Neural crest cell (in vitro differentiated cells): ENCODE data around the gene TRABD2B. TPM values are rescaled to one million over a fixed set of nuclear protein-coding genes. Genes with fewer than 3 reads are reported as not detected.

ENCODE experiments used
- DNase-seq: peaks from one replicate; pipeline ENCODE4 v3.0.0; 2021; ENCODE audit warnings: low read depth, mixed read lengths, low spot score
- H3K27ac Mint-ChIP-seq: one replicate; pipeline ENCODE4 v1.8.0; 2021; ENCODE audit warnings: mild to moderate bottlenecking, mixed read lengths; ENCODE audit not compliant: unreplicated experiment
- H3K27me3 Mint-ChIP-seq: 2 replicates; pipeline ENCODE4 v1.8.0; 2021; ENCODE audit warnings: low read depth, mild to moderate bottlenecking, mixed read lengths
- H3K36me3 Mint-ChIP-seq: 2 replicates; pipeline ENCODE4 v1.8.0; 2021; ENCODE audit warnings: low read depth, mild to moderate bottlenecking, mixed read lengths
- H3K4me1 Mint-ChIP-seq: 2 replicates; pipeline ENCODE4 v1.8.0; 2021; ENCODE audit warnings: mixed read lengths
- H3K4me3 Mint-ChIP-seq: one replicate; pipeline ENCODE4 v1.8.0; 2021; ENCODE audit warnings: mild to moderate bottlenecking, mixed read lengths
- H3K9me3 Mint-ChIP-seq: 2 replicates; pipeline ENCODE4 v1.8.0; 2021; ENCODE audit warnings: mixed read lengths
- CTCF ChIP-seq: fragments of 200-600 bp; sonication (generic); conservative IDR thresholded peaks from 2 replicates; pipeline ENCODE4 v1.5.0; 2021; ENCODE audit warnings: antibody characterized with exemption, mild to moderate bottlenecking
- total RNA-seq: library from RNA; stranded (reverse); gene quantifications from 2 replicates; pipeline ENCODE4 v1.2.1, GENCODE V29; 2021

The TRABD2B gene
- total RNA-seq, 1 donor from 2014 or later = 0.49 TPM

DNA sequence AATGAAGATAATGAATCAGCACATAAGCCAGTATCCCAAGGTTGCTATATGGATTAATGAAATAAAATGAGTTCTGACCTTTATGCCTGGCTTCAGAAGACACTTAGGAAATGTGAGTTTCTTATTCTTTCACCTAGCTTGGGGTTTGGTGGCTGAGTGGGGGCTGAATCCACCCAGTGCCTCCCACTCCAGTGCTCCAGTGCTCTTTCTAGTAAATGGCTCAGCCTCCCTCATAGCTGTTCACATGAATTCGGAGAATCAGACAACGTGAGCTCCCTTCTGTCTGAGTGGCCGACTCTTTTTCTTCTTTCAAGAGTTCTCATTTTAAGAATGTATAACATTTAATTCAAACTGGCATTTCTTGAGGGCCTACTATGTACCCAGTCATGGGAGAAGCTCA is 43.5 kb downstream of the TRABD2B start:
- no peak for DNase-seq
- Mint-ChIP-seq H3K27me3 (peaks cover 5% of the 10 kb centered on the region), H3K27ac (no peak overlapping the region), H3K9me3 (peaks cover 8% of the 10 kb centered on the region), H3K4me1 (no peaks in the 10 kb centered on the region), H3K36me3 (peaks cover 2% of the 10 kb centered on the region), H3K4me3 (no peak overlapping the region)
- TF ChIP-seq CTCF = no peak

DNA sequence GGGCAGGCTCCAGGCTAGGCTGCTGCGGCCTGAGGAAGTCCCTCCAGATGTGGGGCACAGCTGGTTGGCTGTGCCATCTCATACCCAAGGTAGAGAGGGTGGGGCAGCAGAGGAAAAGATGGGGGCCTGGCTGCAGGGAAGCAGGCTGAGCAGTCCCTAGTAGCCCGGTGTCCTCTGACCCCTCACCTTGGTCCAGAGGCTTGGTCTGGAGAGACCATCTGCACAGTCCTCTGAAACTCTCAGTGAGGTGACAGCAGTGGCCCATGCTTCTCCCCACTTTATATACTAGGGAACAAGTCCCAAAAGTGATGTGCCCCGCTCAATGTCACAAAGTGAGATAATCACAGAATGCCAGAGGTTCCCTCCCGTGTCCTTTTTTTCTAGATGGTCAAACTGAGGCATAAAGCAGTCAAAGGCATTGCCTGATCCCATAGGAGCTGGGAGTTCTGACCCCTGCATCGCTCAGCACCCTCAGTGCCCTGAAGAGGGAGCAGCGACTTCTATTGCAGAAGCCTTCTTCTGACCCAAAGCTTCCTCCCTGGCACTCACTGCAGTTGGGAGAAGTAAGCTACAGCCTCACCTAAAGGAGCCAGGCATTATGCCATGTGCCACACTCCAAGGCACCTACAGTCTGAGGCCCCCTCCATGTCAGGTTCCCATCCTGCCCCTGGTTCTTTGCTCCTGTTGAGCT is 45.5 kb downstream of the TRABD2B start:
- Mint-ChIP-seq H3K9me3 (peaks cover 5% of the 10 kb centered on the region), H3K36me3 (peaks cover 2% of the 10 kb centered on the region), H3K27ac (no peak overlapping the region), H3K4me3 (no peak overlapping the region), H3K27me3 (peaks cover 5% of the 10 kb centered on the region), H3K4me1 (no peaks in the 10 kb centered on the region)
- no peak for TF ChIP-seq CTCF
- DNase-seq = no peak

- Mint-ChIP-seq H3K4me3 (no peak overlapping the region), H3K9me3 (peaks cover 5% of the 10 kb centered on the region), H3K27ac (peak overlapping the region; percentile 36), H3K4me1 (no peaks in the 10 kb centered on the region), H3K36me3 (peaks cover 2% of the 10 kb centered on the region), H3K27me3 (peaks cover 5% of the 10 kb centered on the region)
- TF ChIP-seq CTCF = no peak
- DNase-seq = peak; percentile 3
These were observed 46.2 kb downstream of the TRABD2B start for GRCh38 chr1:47951026-47951425.

DNA sequence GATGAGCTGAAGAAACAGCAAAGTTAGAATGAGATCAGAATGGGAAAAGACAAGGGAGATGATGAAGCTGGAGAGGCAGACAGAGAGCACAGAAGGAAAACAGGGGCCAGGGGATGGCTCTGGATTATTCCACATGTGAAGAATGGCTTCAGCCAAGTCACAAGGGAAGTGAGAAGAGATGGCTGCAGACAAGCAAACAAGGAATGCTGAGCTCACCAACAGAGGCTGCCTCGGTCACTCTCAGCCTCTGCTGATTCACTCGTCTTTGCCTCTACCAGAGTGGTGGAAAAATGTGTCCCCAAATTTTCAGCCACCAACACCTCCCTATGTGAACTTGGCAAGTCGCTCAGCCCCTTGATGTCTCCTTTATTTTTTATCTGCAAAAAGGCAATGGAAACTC is 46.7 kb downstream of the TRABD2B start:
- no peak overlapping the region for H3K4me3 Mint-ChIP-seq
- H3K27me3 Mint-ChIP-seq = peaks cover 5% of the 10 kb centered on the region
- TF ChIP-seq CTCF = no peak
- H3K27ac Mint-ChIP-seq = no peak overlapping the region
- H3K9me3 Mint-ChIP-seq = peaks cover 5% of the 10 kb centered on the region
- H3K36me3 Mint-ChIP-seq = peaks cover 2% of the 10 kb centered on the region
- DNase-seq = no peak
- no peaks in the 10 kb centered on the region for H3K4me1 Mint-ChIP-seq

GRCh38 chr1:47948126-47948525 is 49.1 kb downstream of the TRABD2B start:
- H3K27ac Mint-ChIP-seq = no peak overlapping the region
- no peak overlapping the region for H3K4me3 Mint-ChIP-seq
- no peak for DNase-seq
- H3K27me3 Mint-ChIP-seq = peaks cover 5% of the 10 kb centered on the region
- no peaks in the 10 kb centered on the region for H3K4me1 Mint-ChIP-seq
- peak; percentile 34 for TF ChIP-seq CTCF
- H3K36me3 Mint-ChIP-seq = no peaks in the 10 kb centered on the region
- H3K9me3 Mint-ChIP-seq = no peaks in the 10 kb centered on the region
